ENCODE data around the gene LAMP2.
A peak's percentile ranks its signal among the peaks of the same experiment; 100 is the strongest.
"Not testable (repeated sequence)": the region's sequence is repeated elsewhere in the genome, so short reads cannot be mapped to it uniquely, and the experiment has no call there.

Gene LAMP2

DNA sequence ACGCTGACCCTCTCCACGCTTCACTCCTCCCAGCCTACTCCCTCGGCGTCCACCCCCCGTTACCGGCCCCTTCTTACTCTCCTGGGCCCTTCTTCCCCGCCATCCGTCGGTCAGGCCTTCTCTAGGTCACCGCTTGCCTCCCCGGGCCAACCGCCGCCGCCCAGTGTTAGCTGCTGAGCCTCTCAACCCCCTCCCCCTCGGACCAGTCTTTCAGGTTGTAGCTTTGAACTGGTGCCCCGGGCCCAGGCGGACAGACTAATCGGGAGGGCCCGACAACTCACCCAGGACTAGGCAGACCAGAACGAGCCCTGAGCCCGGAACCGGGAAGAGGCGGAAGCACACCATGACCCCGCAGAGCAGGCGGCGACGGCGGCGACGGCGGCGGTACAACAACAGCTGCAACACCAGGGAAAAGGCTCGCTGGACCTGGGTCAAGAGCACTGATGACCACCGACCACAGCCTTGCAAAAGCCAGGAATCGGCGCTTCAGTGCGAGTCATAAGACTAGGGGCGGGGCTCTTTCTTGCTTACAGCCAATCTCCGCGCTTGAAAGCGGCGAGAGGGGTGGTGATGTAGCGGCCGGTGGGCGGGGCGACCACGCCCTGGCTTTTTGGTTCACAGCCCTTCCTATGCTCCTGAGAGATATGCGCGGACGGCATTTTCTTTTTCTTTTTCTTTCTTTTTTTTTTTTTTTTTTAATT, at the start of gene LAMP2:
LAMP2 (minus strand) TSS at position 472 of the 701 bp plus-strand sequence; CDS start at position 345, 127 bp downstream.
- DNase-seq, result peak; percentile 67

DNA sequence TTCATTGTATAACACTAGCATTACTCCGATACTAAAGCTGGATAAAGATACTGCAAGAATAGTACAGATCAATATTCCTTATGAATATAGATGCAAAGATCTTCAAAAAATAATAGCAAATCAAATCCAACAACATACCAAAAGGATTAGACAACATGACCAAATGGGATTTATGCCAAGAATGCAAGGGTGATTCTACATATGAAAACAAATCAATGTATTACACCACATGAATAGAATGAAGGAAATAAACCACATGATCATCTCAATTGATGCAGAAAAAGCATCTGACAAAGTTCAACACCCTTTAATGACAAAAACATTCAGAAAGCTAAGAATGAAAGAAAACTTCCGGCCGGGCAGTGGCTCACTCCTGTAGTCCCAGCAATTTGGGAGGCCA, 48.8 kb upstream of the LAMP2 start:
- DNase-seq, result no peak

DNA sequence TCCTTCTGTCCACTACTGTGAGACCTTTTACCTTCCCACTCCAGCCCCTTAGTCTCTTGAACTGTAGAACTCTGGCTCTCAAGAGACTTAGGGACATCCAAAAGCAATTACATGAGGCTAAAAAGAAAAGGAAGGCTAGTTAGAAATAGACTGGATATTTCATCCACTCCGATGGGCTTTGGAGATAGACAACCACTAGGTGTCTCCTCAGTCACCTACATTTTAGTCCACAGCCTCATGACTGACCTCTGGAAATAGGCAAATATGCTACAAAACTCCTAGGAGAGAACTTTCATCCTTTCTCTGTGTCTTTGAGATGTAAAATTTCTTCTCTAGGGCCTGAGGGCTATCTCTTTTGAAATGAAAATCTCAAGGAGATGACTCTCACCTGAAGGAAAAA, 45.1 kb upstream of the LAMP2 start:
- no peak for DNase-seq

DNA sequence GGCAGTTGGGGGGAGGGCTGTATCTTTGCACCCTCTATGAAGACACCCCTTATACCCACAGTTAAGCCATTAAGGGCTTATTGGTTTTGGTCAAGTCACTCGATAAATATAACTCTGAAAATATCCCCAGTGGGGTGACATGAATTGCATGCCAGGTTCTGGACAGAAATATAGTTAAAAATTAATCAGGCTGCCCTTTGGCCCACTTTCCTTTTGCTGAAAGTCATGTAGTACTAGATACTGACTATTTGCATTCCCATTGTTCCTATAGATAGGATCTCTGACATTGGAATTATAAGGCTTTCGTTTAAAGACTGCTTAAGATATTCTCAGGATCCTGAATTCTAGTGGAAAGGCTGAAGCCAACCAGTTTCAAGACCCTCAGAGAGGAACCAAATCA, 43.5 kb upstream of the LAMP2 start:
- no peak for DNase-seq

DNA sequence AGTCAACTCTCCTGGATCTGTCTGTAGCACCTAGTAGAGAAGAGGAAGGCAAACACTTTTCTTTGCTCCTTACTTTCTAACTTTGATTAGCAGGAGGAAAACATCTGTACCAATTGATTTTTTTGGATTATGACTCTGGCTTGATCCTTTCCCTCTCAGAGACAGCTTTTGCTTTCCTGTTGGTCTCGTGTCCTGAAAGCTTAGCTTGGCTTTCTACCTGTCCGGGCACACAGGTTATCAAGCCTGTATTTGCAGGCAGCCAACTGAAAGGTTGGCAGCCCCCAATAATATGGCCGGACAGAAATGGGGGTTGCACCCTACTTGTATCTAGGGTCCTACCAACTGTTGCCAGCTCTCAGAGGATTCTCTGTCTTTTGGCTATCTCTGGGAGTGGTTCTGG, 43.1 kb upstream of the LAMP2 start:
- DNase-seq, result no peak

DNA sequence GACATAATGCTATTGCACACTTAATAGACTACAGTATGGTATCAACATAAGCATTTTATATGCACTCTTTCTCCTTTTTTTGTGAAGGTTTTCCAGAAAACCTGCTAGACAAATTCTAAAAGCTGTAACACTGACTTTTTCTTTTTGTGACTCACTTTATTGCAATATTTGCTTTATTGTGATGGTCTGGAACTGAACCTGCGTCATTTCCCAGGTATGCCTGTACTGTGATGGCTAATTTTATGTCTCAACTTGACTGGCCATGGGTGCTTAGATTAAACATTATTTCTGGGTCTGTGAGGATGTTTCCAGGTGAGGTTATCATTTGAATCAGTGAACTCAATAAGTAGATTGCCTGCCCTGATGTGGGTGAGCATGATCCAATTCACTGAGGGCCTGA, 35.5 kb upstream of the LAMP2 start:
- DNase-seq, result no peak

DNA sequence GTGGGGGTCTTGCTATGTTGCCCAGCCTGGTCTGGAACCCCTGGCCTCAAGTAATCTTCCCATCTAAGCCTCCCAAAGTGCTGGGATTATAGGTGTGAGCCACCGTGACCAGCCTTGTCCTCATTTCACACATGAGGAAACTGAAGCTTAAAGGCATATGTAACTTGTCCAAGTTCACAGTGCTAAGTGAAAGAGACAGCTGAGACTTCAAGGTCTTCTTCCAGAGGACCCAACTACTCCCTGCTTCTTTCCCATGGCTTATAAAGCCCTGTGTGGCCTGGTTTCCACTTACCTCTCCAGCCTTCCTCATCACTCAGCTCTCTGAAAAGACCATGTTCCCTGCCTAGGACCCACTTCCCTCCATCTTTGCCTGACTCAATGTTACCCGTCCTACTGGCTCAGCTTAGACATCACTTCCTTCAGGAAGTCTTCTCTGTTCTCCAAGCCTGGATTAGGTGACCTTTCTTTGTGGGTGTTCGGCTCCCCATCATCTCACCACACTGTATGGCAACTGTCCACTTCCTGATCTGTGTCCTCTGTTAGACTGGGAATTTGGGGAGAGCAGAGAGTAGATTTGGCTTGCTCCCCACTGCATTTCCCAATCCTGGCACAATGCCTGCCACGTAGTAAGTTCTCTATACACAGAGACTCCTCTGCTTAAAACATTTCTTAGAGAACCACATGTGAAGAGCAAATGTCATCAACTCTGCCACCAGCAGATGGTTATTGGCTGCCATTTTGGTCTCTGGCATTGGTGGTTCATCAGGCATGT, 30.4 kb upstream of the LAMP2 start:
- no peak for DNase-seq

DNA sequence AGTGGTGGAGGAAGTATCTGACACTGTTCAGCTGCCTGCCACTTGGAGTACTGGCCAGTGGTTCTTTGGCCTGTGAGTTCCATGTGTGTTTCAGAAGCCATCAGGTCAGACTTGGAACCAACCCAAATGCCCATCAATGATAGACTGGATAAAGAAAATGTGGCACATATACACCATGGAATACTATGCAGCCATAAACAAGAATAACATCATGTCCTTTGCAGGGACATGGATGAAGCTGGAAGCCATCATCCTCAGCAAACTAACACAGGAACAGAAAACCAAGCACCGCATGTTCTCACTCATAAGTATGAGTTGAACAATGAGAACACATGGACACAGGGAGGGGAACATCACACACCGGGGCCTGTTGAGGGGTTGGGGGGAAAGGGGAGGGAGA, 21.0 kb upstream of the LAMP2 start:
- DNase-seq, result not testable (repeated sequence)

DNA sequence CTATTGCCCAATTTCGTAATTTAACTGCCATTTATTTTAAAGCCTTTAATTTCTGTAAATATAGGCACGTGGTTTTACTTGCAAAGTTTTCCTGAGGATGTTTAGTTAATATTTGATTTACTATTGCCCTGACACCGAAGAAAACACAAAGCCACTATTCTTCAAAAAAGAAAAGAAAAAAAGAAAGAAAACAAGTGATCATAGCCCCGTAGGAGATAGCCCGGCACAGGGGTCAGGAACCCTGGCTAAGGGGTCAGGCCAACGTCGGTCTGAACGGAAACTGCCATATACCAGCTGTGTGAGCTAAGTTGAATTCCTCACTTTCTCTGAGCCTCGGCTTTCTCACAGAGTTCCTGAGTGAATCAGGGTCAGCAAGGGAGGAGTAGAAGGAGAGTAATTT, 17.7 kb upstream of the LAMP2 start:
- no peak for DNase-seq

DNA sequence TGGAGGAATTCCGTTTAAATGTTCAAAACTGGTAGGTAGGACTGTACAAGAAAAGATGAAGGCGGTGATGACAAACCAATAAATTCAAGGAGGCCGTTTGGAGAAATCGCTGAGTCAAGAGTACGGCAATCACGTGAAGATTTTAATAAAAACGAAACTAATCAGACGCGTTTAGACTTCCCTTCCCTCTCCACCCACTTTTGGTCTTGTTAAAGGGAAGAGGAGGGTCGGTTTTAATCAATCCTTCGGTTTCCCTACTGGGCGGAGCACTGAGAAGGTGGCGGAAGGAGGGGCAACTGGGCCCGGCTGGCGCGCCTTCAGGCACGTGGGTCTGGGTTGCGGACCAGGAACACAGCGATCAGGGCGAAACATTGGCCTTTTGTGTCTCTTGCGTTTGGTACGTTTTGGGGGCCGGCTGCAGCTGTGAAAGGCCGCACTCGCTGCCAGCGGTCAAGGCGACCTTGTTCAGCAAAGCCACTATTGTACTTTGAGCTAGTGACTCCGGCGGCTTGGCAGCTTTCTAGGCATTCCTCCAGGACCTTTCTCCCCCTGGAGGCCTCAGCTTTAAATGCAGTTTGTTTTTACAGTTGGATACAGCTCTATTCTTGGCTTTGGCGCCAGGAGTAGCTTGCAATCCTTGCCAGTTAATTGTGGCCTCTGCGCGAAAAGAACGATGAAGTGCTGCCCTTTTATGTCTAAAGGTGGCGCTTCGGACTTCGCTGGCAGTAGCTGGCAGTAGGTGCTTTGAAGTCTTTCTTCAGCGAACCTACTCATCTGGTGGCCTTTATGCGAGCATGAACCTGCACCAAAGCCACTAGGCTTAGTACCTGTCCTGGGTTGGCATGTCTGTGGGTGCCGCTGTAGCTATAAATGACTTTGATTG, 16.8 kb upstream of the LAMP2 start:
- no peak for DNase-seq

DNA sequence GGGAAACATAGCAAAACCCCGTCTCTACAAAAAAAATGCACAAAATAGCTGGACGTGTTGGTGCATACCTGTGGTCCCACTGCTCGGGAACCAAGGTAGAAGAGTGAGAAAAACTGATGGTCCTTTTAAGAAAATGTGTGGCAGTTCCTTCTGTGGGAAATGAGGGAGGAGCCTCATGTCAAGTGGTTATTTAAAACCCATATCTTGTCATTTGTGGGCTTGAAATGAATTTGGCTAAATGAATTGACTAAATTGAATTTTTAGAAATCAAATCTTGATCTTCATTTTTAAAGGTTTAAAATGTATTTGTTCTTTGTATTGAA, 16.2 kb upstream of the LAMP2 start:
- no peak for DNase-seq

DNA sequence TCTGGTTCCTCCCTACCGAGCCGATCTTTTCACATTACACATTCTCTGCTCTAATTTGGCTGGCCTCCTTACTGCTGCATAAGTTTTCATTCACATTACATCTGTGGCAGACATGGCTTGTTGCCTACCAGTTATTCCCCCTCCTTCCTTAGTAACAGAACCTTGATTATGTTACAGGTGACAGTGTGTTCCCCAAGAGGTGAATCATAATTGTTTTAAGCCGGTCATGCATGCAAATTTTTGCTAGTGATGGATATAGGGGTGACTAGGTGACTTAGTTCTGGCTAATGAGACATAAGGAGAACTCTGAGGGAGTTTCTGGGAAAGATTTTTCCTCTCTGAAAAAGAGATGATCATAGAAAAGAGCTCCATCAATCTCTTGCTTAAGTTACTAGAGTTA, 8.4 kb upstream of the LAMP2 start:
- DNase-seq, result no peak

DNA sequence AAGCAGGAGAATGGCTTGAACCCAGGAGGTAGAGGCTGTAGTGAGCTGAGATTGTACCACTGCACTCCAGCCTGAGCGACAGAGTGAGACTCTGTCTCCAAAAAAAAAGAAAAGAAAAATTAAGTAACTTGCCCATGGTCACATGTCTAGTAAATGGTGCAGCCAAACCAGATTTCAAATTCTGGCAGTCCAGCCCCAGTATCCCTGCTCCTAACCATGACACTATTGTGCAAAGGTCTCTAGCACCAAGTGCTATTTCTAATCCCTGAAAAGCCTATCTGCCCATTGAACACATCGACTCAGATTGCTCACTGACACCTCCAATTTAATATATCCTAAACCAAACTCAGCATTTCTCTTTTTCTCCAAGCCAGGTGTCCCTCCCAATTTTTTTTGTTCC, 7.6 kb upstream of the LAMP2 start:
- DNase-seq, result no peak

DNA sequence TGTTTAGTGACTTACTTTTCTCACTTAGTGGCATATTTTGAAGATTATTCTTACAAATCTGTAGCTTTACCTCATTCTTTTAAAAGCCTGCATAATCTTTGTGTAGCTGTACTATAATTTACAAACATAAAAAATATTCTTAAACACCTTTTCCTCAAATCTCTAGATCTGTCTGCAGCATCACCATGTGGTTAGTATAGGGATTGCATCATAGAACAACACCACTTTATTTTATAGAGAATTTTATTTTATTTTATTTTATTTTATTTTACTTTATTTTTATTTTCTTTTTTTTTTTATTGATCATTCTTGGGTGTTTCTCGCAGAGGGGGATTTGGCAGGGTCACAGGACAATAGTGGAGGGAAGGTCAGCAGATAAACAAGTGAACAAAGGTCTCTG, 6.4 kb upstream of the LAMP2 start:
- DNase-seq, result peak; percentile 2

DNA sequence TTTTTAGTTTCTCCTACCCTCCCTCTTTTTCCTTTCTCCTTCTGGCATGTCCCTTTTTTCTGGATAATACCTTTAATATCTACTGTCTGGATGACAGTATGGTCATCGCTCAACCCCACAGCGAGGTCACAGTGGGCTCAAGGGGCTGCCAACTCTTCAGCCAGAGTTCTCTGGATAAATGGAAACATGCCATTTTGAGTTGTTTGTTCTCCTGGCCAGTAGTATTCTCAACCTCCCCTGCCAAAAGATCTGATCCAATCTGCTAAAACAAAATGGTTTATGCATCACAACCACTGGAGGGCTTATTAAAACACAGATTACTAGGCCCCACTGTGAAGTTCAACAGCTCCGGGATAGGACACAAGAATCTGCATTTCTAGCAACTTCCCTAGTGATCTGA, 5.0 kb upstream of the LAMP2 start:
- no peak for DNase-seq

DNA sequence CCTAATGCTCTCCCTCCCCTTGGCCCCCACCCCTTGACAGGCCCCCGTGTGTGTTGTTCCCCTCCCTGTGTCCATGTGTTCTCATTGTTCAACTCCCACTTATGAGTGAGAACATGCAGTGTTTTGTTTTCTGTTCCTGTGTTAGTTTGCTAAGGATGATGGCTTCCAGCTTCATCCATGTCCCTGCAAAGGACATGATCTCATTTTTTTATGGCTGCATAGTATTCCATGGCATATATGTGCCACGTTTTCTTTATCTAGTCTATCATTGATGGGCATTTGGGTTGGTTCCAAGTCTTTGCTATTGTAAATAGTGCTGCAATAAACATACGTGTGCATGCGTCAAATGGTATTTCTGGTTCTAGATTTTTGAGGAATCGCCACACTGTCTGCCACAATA, 561 bp upstream of the LAMP2 start:
- DNase-seq, result not testable (repeated sequence)

DNA sequence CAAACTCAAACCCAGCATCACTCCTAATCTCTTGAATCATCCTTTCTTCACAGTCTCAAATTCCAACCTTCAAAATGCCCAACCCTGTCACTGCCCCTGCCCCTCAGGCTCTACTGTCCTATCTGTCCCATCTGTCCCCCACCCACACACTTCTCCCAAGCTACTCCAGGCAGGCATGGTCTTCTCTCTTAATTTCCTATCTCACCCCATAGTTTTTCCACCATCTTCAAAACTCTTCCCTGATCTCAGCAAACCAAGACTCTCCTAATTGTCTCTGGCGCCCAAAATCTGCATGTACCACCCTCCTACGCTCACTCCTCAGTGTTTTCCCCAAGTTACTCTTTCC, 644 bp downstream of the LAMP2 start:
- no peak for DNase-seq

DNA sequence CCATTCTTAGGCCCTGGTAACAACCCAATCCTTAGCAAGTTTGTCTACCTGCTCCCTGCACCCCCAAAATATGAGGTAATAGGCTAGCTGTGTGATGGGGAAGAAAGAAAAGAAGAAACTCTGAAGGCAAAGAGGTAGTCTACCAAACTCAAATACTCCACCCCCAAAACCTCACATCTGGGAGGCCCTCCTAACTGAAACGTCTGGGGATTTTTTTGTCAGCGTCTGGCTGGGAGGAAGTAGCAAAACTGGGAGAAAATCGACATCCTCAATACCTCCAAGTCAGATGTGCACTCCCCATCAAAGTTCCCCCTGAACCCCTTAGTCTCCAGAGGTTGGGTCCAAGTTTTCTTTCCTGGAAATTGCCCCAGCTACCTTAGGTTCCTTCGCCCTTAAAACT, 1.0 kb downstream of the LAMP2 start:
- no peak for DNase-seq

DNA sequence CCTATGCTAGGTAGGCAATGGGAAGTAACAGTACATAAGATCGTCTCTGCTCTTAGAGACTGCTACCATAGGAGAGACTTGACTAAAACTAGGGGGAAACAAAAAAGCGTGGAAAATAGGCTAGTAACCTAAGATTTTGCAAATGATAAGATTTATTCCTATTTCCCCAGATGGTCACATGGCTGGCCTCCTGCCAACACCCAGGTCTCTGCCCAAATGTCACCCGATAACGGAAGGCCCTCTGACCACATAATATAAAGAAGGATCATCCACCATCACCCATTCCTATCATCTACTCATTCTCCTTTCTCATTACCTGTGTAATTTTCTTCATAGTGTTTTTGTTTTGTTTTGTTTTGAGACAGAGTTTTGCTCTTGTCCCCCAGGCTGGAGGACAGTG, 4.7 kb downstream of the LAMP2 start:
- no peak for DNase-seq

DNA sequence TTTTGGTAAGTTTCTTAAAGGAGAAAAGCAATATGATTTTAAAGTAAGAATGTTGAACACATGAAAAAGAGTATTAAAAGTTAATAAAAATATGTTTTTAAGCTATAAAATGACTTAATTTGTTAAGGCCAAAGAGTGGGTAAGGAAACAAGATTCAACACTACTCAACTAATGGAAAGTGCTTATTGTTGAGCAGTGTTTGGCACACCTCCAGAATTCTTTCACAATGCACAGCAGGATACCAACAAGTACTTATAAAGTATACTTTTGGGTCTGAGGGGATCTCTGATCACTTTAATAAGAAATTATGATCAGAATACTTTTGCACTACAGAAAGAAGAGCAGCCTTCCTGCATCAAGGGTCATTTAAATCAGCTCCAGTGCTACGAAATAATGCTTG, 5.9 kb downstream of the LAMP2 start:
- DNase-seq, result no peak

DNA sequence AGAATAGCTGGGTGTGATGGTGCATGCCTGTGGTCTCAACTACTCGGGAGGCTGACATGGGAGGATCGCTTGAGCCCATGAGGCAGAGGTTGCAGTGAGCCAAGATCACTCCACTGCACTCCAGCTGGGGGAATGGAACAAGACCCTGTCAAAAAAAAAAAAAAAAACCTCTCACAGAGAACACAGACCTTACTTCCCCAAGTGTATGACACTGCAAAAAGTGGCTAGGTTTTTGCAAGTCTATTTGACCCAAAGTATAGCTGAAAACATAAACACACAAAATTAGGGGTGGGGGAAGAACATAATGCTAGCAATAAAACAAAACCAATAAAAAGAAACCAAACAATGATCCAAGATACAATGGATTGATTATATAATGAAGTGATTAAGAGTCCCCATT, 6.7 kb downstream of the LAMP2 start:
- DNase-seq, result no peak

DNA sequence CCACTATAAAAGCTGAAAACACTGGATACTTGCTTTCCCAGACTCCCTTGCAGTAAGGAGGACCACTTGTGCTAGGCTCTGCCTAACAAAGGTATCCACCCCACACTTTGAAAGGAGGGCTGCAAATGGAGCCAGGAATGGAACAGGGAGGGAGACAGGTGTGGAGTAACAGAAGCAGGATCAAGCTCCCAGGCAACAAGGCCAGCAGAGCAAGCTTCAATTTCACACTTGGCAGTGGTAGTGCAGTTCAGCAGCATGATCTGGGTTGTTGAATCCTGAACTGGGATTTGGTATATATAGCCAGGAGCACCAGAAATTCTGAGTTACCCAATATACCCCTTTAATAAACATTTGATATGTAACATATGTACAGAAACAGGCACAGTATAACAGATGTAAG, 9.8 kb downstream of the LAMP2 start:
- no peak for DNase-seq

DNA sequence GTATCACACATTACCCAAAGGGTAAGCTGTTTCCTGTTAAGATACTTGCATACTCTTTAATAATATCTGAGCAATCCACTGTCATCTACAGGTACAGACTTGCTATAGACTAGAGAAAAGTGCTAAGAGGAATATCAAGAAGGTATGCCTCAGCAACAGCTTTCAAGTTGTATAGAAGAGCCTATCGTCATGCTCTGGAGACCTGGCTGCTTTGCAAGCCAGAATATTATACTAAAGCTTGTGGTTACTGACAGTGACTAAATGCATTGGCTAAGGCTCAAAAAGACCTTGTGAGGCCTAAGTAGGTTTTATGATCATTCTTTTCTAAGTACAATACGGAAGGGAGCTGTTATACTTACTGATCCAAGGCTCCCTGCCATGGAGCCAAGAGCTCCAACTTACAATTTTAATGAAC, 11.3 kb downstream of the LAMP2 start:
- no peak for DNase-seq

DNA sequence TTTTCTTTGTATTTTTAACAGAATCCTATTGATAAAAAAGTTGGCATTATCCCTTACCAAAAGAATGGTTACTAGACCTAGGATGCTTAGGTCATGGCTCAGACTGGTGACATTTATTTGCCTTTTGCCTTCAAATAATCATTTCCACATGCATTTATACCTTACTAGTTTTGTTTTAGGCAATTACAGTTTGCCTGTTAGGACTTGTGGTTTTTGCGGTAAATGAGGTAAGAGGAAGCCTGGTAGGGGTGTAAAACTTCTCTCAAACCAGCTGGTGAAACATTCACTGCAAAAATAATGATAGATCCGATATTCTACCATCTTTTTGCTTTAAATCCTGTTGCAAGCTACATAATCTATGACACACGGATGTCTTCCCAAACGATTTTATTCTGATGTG, 12.1 kb downstream of the LAMP2 start:
- DNase-seq, result no peak

Measured in NCI-H1694 treated with DMSO at 0.1 percent for 48 hours (cell line).